ENCODE measurements around the gene LDLRAD2. TPM values are rescaled to one million over a fixed set of nuclear protein-coding genes. Genes with fewer than 3 reads are reported as not detected.
A peak's percentile ranks its signal among the peaks of the same experiment; 100 is the strongest.
"Not testable (repeated sequence)": the region's sequence is repeated elsewhere in the genome, so short reads cannot be mapped to it uniquely, and the experiment has no call there.

LDLRAD2 gene
- polyA plus RNA-seq, 2 of the 4 experiments (the other 2 are of a cell fraction) = 0.08 TPM; not detected in 1

GRCh38 chr1:21764615-21765423, 47.2 kb upstream of the LDLRAD2 start:
- Histone ChIP-seq H3K27ac (peak overlapping the region; percentile 48 to 76; a peak in 4 of 6 replicates), H3K9me3 (no peaks in the 10 kb centered on the region), H3K4me2 (peak overlapping the region; percentile 56), H3K4me1 (peaks cover 40% of the 10 kb centered on the region), H3K4me3 (no peak overlapping the region)
- ATAC-seq = peak; percentile 83 to 89
- TF ChIP-seq FOSL2 (IDR thresholded peaks at IDR 0.05) = no peak
- peak; percentile 20; the same call in 1 of the 2 replicates for TF ChIP-seq FOSL2 (CRISPR knock-in tag; IDR thresholded peaks at IDR 0.05)
- peak in 1 of 2 experiments; percentile 47; a peak in 1 of 4 replicates for TF ChIP-seq CEBPB (IDR thresholded peaks at IDR 0.05)
- no peak for TF ChIP-seq HEYL (CRISPR knock-in tag; IDR thresholded peaks at IDR 0.05)
- peak; percentile 67; the same call in 1 of the 2 replicates for TF ChIP-seq GATA3 (IDR thresholded peaks at IDR 0.05; ENCODE audit: borderline replicate concordance)
- POLR2A ChIA-PET = no interaction called here
- DNase-seq (ENCODE audit: low read depth in 1 of 2, low spot score in 1 of 2) = peak; percentile 35 to 77
- no peak for FAIRE-seq
- WGBS (ENCODE audit: missing lambda C conversion rate) = 37% methylated on average over 12 of the region's 13 CpGs
- CTCF ChIA-PET = interaction anchor here (1.9 kb wide), 1 partner anchor 17 kb away, joined by 4 read pairs; no protein-coding TSS in a partner anchor

- Histone ChIP-seq H3K9me3 (no peaks in the 10 kb centered on the region), H3K4me2 (no peak overlapping the region), H3K4me3 (no peak overlapping the region), H3K4me1 (peaks cover 40% of the 10 kb centered on the region), H3K27ac (peak overlapping the region in 1 of 2 experiments; percentile 74; a peak in 2 of 6 replicates)
- no peak for FAIRE-seq
- ChIA-PET CTCF (no interaction called here), POLR2A (no interaction called here)
- WGBS (ENCODE audit: missing lambda C conversion rate) = over 99% methylated on average over 4 of the region's 4 CpGs
- ATAC-seq = no peak
- no peak for DNase-seq (ENCODE audit: low read depth in 1 of 2, low spot score in 1 of 2)
- TF ChIP-seq RFX5 (IDR thresholded peaks at IDR 0.05) = no peak
- no peak for TF ChIP-seq SMC3 (IDR thresholded peaks at IDR 0.05)
- no peak for TF ChIP-seq RAD21 (conservative IDR thresholded peaks at IDR 0.05 in 1 of 2, IDR thresholded peaks at IDR 0.05 in 1 of 2)
- no peak for TF ChIP-seq HES2 (IDR thresholded peaks at IDR 0.05)
- TF ChIP-seq CBX2 (IDR thresholded peaks at IDR 0.05; ENCODE audit: borderline replicate concordance, low read depth) = no peak
These were observed 45.9 kb upstream of the LDLRAD2 start for GRCh38 chr1:21766210-21766609.

GRCh38 chr1:21767106-21767505, 45.0 kb upstream of the LDLRAD2 start:
- H3K9me3 ChIP-seq; H3K4me2 ChIP-seq; H3K4me3 ChIP-seq; FAIRE-seq; ATAC-seq; DNase-seq (ENCODE audit: low read depth in 1 of 2, low spot score in 1 of 2); POLR2A ChIA-PET; H3K27ac ChIP-seq: not testable (repeated sequence)
- peak; percentile 35 to 71; a peak in 3 of 4 replicates for TF ChIP-seq CEBPB (IDR thresholded peaks at IDR 0.05)
- WGBS (ENCODE audit: missing lambda C conversion rate) = 98% methylated on average over 8 of the region's 8 CpGs
- H3K4me1 ChIP-seq = peaks cover 40% of the 10 kb centered on the region
- CTCF ChIA-PET = interaction anchor here (1.5 kb wide), 1 partner anchor 15 kb away, joined by 6 read pairs; the partner anchor contains the start of gene USP48

GRCh38 chr1:21770201-21770600, 41.9 kb upstream of the LDLRAD2 start:
- no peak for DNase-seq (ENCODE audit: low read depth in 1 of 2, low spot score in 1 of 2)
- CTCF ChIA-PET = interaction anchor here (0.6 kb wide), 1 partner anchor 36 kb away, joined by 3 read pairs; no protein-coding TSS in a partner anchor
- Histone ChIP-seq H3K4me1 (peaks cover 15% of the 10 kb centered on the region), H3K9me3 (no peaks in the 10 kb centered on the region), H3K4me2 (no peak overlapping the region), H3K27ac (no peak overlapping the region), H3K4me3 (no peak overlapping the region)
- ATAC-seq = no peak
- TF ChIP-seq CEBPB (IDR thresholded peaks at IDR 0.05) = no peak
- POLR2A ChIA-PET = no interaction called here
- no peak for FAIRE-seq
- WGBS (ENCODE audit: missing lambda C conversion rate) = 97% methylated on average over 2 of the region's 2 CpGs

- POLR2A ChIA-PET; H3K4me3 ChIP-seq; H3K27ac ChIP-seq; ATAC-seq; H3K4me2 ChIP-seq; H3K9me3 ChIP-seq; FAIRE-seq; DNase-seq (ENCODE audit: low read depth in 1 of 2, low spot score in 1 of 2): not testable (repeated sequence)
- 94% methylated on average over 9 of the region's 9 CpGs for WGBS (ENCODE audit: missing lambda C conversion rate)
- CTCF ChIA-PET = interaction anchor here (0.6 kb wide), 1 partner anchor 36 kb away, joined by 3 read pairs; no protein-coding TSS in a partner anchor
- H3K4me1 ChIP-seq = peaks cover 13% of the 10 kb centered on the region
These were observed 41.5 kb upstream of the LDLRAD2 start for GRCh38 chr1:21770602-21771001.

GRCh38 chr1:21771672-21772071, 40.4 kb upstream of the LDLRAD2 start:
- H3K27ac ChIP-seq; CTCF ChIA-PET; FAIRE-seq; POLR2A ChIA-PET; H3K4me2 ChIP-seq; H3K4me3 ChIP-seq; H3K9me3 ChIP-seq; DNase-seq (ENCODE audit: low read depth in 1 of 2, low spot score in 1 of 2); ATAC-seq: not testable (repeated sequence)
- H3K4me1 ChIP-seq = peaks cover 16% of the 10 kb centered on the region
- WGBS (ENCODE audit: missing lambda C conversion rate) = 97% methylated on average over 10 of the region's 10 CpGs

Measured in A549 (cell line).